Measurements from ENCODE around the gene ATP5ME.

DNA sequence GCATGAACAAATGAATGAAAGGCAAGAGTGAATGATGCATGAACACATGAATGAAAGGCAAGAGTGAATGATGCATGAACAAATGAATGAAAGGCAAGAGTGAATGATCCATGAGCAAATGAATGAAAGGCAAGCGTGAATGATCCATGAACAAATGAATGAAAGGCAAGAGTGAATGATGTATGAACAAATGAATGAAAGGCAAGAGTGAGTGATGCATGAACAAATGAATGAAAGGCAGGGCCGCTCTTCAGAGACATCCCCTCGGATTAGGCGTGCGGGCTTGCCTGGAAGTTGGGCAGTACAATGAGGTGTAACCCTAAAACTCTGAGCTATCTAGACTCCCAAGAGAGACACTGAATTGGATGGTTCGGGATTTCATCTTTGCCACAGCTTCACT, 35.3 kb upstream of the ATP5ME start:
- TF ChIP-seq MAX (IDR thresholded peaks at IDR 0.05) (no peak), CTCF (IDR thresholded peaks at IDR 0.05 in 2 of 3, conservative IDR thresholded peaks at IDR 0.05 in 1 of 3; ENCODE audit: borderline replicate concordance in 1 of 3, insufficient read depth in 1 of 3, low read depth in 2 of 3, low read length in 2 of 3) (no peak), POLR2A (IDR thresholded peaks at IDR 0.05; ENCODE audit: borderline replicate concordance, extremely low read depth, insufficient read depth, insufficient read length) (no peak), ELF1 (IDR thresholded peaks at IDR 0.05; ENCODE audit: borderline replicate concordance, low read depth) (no peak), EZH2 (IDR thresholded peaks at IDR 0.05) (no peak)
